Breast epithelium (tissue), 4 donors: ENCODE results near the gene SLC22A15. TPM values are rescaled to one million over a fixed set of nuclear protein-coding genes. Genes with fewer than 3 reads are reported as not detected.

Source experiments
- DNase-seq, 2 donors: peaks; one replicate each; pipeline ENCODE4 v3.0.0-alpha.2; 2019; ENCODE audit warnings: low spot score in 2 of 2
- H3K27ac ChIP-seq, 2 donors: fragments of 200-600 bp; sonication (generic) in 1 of 2; one replicate each; pipeline ENCODE4 v1.5.1; 2016 to 2019; ENCODE audit warnings: mild to moderate bottlenecking in 1 of 2
- H3K27me3 ChIP-seq, 2 donors: fragments of 200-600 bp; sonication (generic) in 1 of 2; one replicate each; pipeline versions ENCODE4 v1.5.1 to v1.6.0; 2017 to 2019; ENCODE audit warnings: control low read depth in 1 of 2, mild to moderate bottlenecking in 1 of 2
- H3K36me3 ChIP-seq: fragments of 200-600 bp; one replicate; pipeline ENCODE4 v1.5.1; 2019
- H3K4me1 ChIP-seq, 2 donors: fragments of 200-600 bp; sonication (generic); one replicate each; pipeline ENCODE4 v1.5.1; 2016 to 2019; ENCODE audit warnings: control low read depth in 1 of 2
- H3K4me3 ChIP-seq, 3 donors: fragments of 200-600 bp; sonication (generic); 1 replicate in 2 of 3; 2 replicates in 1 of 3; pipeline ENCODE4 v1.5.1; 2016 to 2019; ENCODE audit warnings: mild to moderate bottlenecking in 3 of 3, moderate library complexity in 2 of 3
- H3K9me3 ChIP-seq, 2 donors: fragments of 200-600 bp; sonication (generic) in 1 of 2; one replicate each; pipeline ENCODE4 v1.5.1; 2016 to 2019; ENCODE audit warnings: control low read depth in 1 of 2
- CTCF ChIP-seq, 3 donors: fragments of 450-650 bp; IDR thresholded peaks; one replicate each; pipeline ENCODE4 v1.5.1; 2016 to 2017; ENCODE audit warnings: antibody characterized with exemption in 3 of 3, mild to moderate bottlenecking in 3 of 3, moderate library complexity in 3 of 3
- POLR2A ChIP-seq: fragments of 450-650 bp; IDR thresholded peaks from one replicate; pipeline ENCODE4 v1.6.1; 2016; ENCODE audit warnings: antibody characterized with exemption, mild to moderate bottlenecking, moderate library complexity
- POLR2AphosphoS5 ChIP-seq, 3 donors: sonication (generic); formaldehyde crosslinking; IDR thresholded peaks; one replicate each; pipeline ENCODE4 v1.6.1; 2017; ENCODE audit warnings: antibody characterized with exemption in 3 of 3
- intact Hi-C: fragments of 100-400 bp; cut with DNase I; formaldehyde crosslinking; loops from one replicate; pipeline ENCODE4 v1.15.1; 2023; ENCODE audit warnings: low total_unique reads
- total RNA-seq, 3 donors: library from RNA; depleted of rRNA; stranded (reverse); fragments of >200 nt; gene quantifications; one replicate each; pipeline ENCODE4 v1.1.0, GENCODE V29; 2016

The SLC22A15 gene
- total RNA-seq, 3 donors from 2014 or later = 5.6 to 10.1 (median 7.8) TPM

- intact Hi-C loops = no loop called here
- Histone ChIP-seq H3K27me3 (no peaks in the 10 kb centered on the region), H3K9me3 (no peaks in the 10 kb centered on the region), H3K4me3 (no peak overlapping the region), H3K27ac (no peak overlapping the region), H3K36me3 (no peaks in the 10 kb centered on the region), H3K4me1 (no peaks in the 10 kb centered on the region)
- DNase-seq = no peak
- no peak for TF ChIP-seq CTCF (IDR thresholded peaks at IDR 0.05)
- no peak for TF ChIP-seq POLR2AphosphoS5 (IDR thresholded peaks at IDR 0.05)
- no peak for TF ChIP-seq POLR2A
Observed at GRCh38 chr1:115939455-115939854, 36.9 kb upstream of the SLC22A15 start.

- DNase-seq = no peak
- intact Hi-C loops = no loop called here
Observed at GRCh38 chr1:115946116-115946515, 30.2 kb upstream of the SLC22A15 start.

GRCh38 chr1:115949156-115949555, 27.2 kb upstream of the SLC22A15 start:
- intact Hi-C loops = no loop called here
- Histone ChIP-seq H3K27ac (no peak overlapping the region), H3K4me1 (no peaks in the 10 kb centered on the region), H3K9me3 (no peaks in the 10 kb centered on the region), H3K36me3 (no peaks in the 10 kb centered on the region), H3K4me3 (no peak overlapping the region), H3K27me3 (no peaks in the 10 kb centered on the region)
- TF ChIP-seq POLR2AphosphoS5 (IDR thresholded peaks at IDR 0.05) = no peak
- no peak for TF ChIP-seq POLR2A
- no peak for TF ChIP-seq CTCF (IDR thresholded peaks at IDR 0.05)
- no peak for DNase-seq

More at GRCh38 chr1:115946116-115946515, 30.2 kb upstream of the SLC22A15 start:
- H3K4me3 ChIP-seq = no peak overlapping the region
- no peak overlapping the region for H3K27ac ChIP-seq
- H3K36me3 ChIP-seq = no peaks in the 10 kb centered on the region
- TF ChIP-seq CTCF (IDR thresholded peaks at IDR 0.05) (no peak), POLR2A (no peak), POLR2AphosphoS5 (IDR thresholded peaks at IDR 0.05) (no peak)
- no peaks in the 10 kb centered on the region for H3K27me3 ChIP-seq
- no peaks in the 10 kb centered on the region for H3K9me3 ChIP-seq
- no peaks in the 10 kb centered on the region for H3K4me1 ChIP-seq

- no peak overlapping the region for H3K27ac ChIP-seq
- TF ChIP-seq POLR2AphosphoS5 (IDR thresholded peaks at IDR 0.05) (no peak), POLR2A (no peak), CTCF (IDR thresholded peaks at IDR 0.05) (no peak)
- intact Hi-C loops = no loop called here
- no peaks in the 10 kb centered on the region for H3K4me1 ChIP-seq
- H3K36me3 ChIP-seq = no peaks in the 10 kb centered on the region
- H3K27me3 ChIP-seq = no peaks in the 10 kb centered on the region
- no peaks in the 10 kb centered on the region for H3K9me3 ChIP-seq
- no peak overlapping the region for H3K4me3 ChIP-seq
- no peak for DNase-seq
Observed at GRCh38 chr1:115951560-115951959, 24.8 kb upstream of the SLC22A15 start.

- H3K4me1 ChIP-seq = no peaks in the 10 kb centered on the region
- intact Hi-C loops = no loop called here
- no peak for DNase-seq
- H3K9me3 ChIP-seq = no peaks in the 10 kb centered on the region
- H3K36me3 ChIP-seq = no peaks in the 10 kb centered on the region
- TF ChIP-seq POLR2A (no peak), CTCF (IDR thresholded peaks at IDR 0.05) (no peak), POLR2AphosphoS5 (IDR thresholded peaks at IDR 0.05) (no peak)
- no peak overlapping the region for H3K4me3 ChIP-seq
- no peak overlapping the region for H3K27ac ChIP-seq
- H3K27me3 ChIP-seq = no peaks in the 10 kb centered on the region
Observed at GRCh38 chr1:115952547-115952946, 23.8 kb upstream of the SLC22A15 start.
